Stomach (tissue), 9 donors: ENCODE measurements around the gene TMEM179. TPM values are rescaled to one million over a fixed set of nuclear protein-coding genes. Genes with fewer than 3 reads are reported as not detected.
"Not testable (repeated sequence)": the region's sequence is repeated elsewhere in the genome, so short reads cannot be mapped to it uniquely, and the experiment has no call there.

Experiments used
- DNase-seq, 2 donors: peaks; one replicate each; pipeline versions ENCODE4 v3.0.0 to v3.0.0-alpha.2; 2013 to 2019
- H3K27ac ChIP-seq, 5 donors: fragments of 200-600 bp in 4 of 5; sonication (generic) in 4 of 5; one replicate each; pipeline ENCODE4 v1.5.1; 2013 to 2019; ENCODE audit warnings: mild to moderate bottlenecking in 1 of 5, moderate library complexity in 1 of 5
- H3K27me3 ChIP-seq, 3 donors: fragments of 200-600 bp; sonication (generic); one replicate each; pipeline ENCODE4 v1.5.1; 2017 to 2019; ENCODE audit warnings: mixed run types in 1 of 3
- H3K36me3 ChIP-seq, 4 donors: fragments of 200-600 bp; sonication (generic); 1 replicate in 3 of 4; 2 replicates in 1 of 4; pipeline ENCODE4 v1.5.1; 2016 to 2019
- H3K4me1 ChIP-seq, 4 donors: fragments of 200-600 bp; sonication (generic); one replicate each; pipeline ENCODE4 v1.5.1; 2016 to 2019
- H3K4me3 ChIP-seq, 4 donors: fragments of 200-600 bp; sonication (generic) in 3 of 4; one replicate each; pipeline ENCODE4 v1.5.1; 2016 to 2019; ENCODE audit warnings: mild to moderate bottlenecking in 1 of 4
- H3K9me3 ChIP-seq, 4 donors: fragments of 200-600 bp; sonication (generic); one replicate each; pipeline ENCODE4 v1.5.1; 2016 to 2019
- EP300 ChIP-seq: sonication (generic); formaldehyde crosslinking; IDR thresholded peaks from one replicate; pipeline ENCODE4 v1.6.1; 2017; ENCODE audit warnings: antibody characterized with exemption
- POLR2A ChIP-seq, 4 donors: fragments of 450-650 bp; IDR thresholded peaks; one replicate each; pipeline ENCODE4 v1.6.1; 2016; ENCODE audit warnings: antibody characterized with exemption in 4 of 4, control low read depth in 2 of 4, mild to moderate bottlenecking in 1 of 4, moderate library complexity in 1 of 4
- POLR2AphosphoS5 ChIP-seq, 3 donors: sonication (generic); formaldehyde crosslinking; IDR thresholded peaks; one replicate each; pipeline ENCODE4 v1.6.1; 2016; ENCODE audit warnings: antibody characterized with exemption in 3 of 3
- WGBS, 5 donors: extraction: QIAGEN DNeasy Blood & Tissue Kit in 3 of 5; methylation state at CpG; one replicate each; pipeline versions ENCODE4 v1.1.5 to v1.1.7; 2013 to 2018; 5-methylcytosine and 5-hydroxymethylcytosine counted together
- intact Hi-C: fragments of 100-400 bp; cut with DNase I; formaldehyde crosslinking; loops from one replicate; pipeline ENCODE4 v1.15.1; 2023; ENCODE audit warnings: low total_unique reads
- polyA plus RNA-seq, 3 donors: library from polyadenylated mRNA; stranded (reverse); fragments of 200-250 nt; gene quantifications; one replicate each; pipeline ENCODE4 v1.2.3, GENCODE V29; 2013
- total RNA-seq, 5 donors: library from RNA; depleted of rRNA; stranded (reverse); fragments of >200 nt; gene quantifications; one replicate each; pipeline versions ENCODE4 v1.1.0 to v1.2.3, GENCODE V29; 2014 to 2016
- TF ChIP-seq, protein P1 (sequence below), 7 experiments: fragments of 450-650 bp in 4 of 7; fragments of 200-600 bp in 3 of 7; sonication (generic) in 3 of 7; IDR thresholded peaks; one replicate each; pipeline ENCODE4 v1.5.1; 2016 to 2019; ENCODE audit warnings: antibody characterized with exemption in 7 of 7, control low read depth in 2 of 7, mild to moderate bottlenecking in 1 of 7
- donor health status: healthy with polysubstance abuse.
- donor health status: Bipolar disorder and iron deficiency.
- donor health status: healthy.

TMEM179 gene
- total and polyA plus RNA-seq, 8 donors: 0.58 to 4.6 (median 0.92) TPM; not detected in 3

DNA sequence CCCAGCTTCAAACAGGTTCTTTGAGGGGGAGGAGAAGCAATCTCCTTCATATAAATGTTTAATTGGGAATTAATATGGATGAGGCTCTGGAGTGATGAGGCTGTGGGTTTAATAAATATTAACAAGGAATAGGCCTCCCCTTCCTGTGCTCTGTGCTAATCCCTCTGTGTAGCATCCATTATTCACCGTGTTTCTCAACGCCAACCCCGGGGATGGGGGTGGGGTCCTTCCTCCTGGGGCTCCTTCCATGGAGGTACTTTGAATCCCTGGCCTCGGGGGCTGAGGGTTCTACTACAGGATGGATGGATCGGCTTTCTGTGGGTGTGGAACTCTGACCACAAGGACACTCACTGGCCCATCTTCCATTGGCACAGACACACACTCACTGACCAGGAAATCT lies 34.9 kb upstream of the TMEM179 start:
- no peaks in the 10 kb centered on the region for H3K36me3 ChIP-seq
- H3K27me3 ChIP-seq: peaks cover 0 to 74% (median 35%) of the 10 kb centered on the region in 3 donors
- H3K4me1 ChIP-seq: peaks cover 0 to 7% (median 6%) of the 10 kb centered on the region in 4 donors
- no peak overlapping the region for H3K27ac ChIP-seq
- H3K9me3 ChIP-seq: no peaks in the 10 kb centered on the region
- H3K4me3 ChIP-seq: no peak overlapping the region
- intact Hi-C loops: no loop called here
- WGBS, 5 donors: 46 to 56% (median 49%) methylated on average over 4 to 5 of the region's 5 CpGs
- no peak for TF ChIP-seq POLR2AphosphoS5 (IDR thresholded peaks at IDR 0.05)
- TF ChIP-seq, protein P1, sequence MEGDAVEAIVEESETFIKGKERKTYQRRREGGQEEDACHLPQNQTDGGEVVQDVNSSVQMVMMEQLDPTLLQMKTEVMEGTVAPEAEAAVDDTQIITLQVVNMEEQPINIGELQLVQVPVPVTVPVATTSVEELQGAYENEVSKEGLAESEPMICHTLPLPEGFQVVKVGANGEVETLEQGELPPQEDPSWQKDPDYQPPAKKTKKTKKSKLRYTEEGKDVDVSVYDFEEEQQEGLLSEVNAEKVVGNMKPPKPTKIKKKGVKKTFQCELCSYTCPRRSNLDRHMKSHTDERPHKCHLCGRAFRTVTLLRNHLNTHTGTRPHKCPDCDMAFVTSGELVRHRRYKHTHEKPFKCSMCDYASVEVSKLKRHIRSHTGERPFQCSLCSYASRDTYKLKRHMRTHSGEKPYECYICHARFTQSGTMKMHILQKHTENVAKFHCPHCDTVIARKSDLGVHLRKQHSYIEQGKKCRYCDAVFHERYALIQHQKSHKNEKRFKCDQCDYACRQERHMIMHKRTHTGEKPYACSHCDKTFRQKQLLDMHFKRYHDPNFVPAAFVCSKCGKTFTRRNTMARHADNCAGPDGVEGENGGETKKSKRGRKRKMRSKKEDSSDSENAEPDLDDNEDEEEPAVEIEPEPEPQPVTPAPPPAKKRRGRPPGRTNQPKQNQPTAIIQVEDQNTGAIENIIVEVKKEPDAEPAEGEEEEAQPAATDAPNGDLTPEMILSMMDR (IDR thresholded peaks at IDR 0.05): no peak
- no peak for TF ChIP-seq EP300
- TF ChIP-seq POLR2A (IDR thresholded peaks at IDR 0.05): no peak
- DNase-seq: no peak

DNA sequence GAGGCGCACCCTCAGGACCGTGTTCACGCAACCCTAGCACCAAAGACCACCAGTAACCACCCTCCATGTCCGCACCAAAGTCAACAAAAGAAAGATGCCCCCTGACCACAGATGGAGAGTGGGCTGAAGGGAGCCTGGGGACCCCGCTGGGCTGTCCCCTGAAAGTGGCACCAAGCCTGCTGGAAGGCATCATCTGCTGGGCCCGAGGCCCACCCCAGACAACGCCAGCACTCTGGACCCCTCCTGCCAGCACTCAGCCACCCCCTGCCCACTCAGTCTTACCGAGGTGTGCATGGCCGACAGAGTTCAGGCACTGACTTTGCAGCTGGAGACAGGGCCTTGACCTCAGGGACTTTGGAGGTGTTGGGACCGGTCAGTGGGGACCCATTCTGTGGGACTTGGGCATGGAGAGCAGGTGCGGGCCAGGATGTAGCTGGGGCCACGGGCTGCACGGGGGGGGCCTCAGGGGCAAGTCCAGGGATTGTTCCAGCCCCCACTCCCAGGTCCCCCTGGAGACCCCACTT lies 34.4 kb upstream of the TMEM179 start:
- Histone ChIP-seq H3K9me3 (no peaks in the 10 kb centered on the region), H3K4me1 (peaks cover 0 to 7% (median 6%) of the 10 kb centered on the region in 4 donors), H3K4me3 (no peak overlapping the region), H3K27me3 (peaks cover 0 to 79% (median 35%) of the 10 kb centered on the region in 3 donors), H3K27ac (no peak overlapping the region), H3K36me3 (no peaks in the 10 kb centered on the region)
- no peak for DNase-seq
- TF ChIP-seq POLR2AphosphoS5 (IDR thresholded peaks at IDR 0.05): no peak
- TF ChIP-seq EP300: no peak
- no peak for TF ChIP-seq POLR2A (IDR thresholded peaks at IDR 0.05)
- TF ChIP-seq, protein P1 (IDR thresholded peaks at IDR 0.05): no peak
- intact Hi-C loops: no loop called here
- WGBS, 5 donors: 56 to 76% (median 69%) methylated on average over 10 to 13 of the region's 13 CpGs

DNA sequence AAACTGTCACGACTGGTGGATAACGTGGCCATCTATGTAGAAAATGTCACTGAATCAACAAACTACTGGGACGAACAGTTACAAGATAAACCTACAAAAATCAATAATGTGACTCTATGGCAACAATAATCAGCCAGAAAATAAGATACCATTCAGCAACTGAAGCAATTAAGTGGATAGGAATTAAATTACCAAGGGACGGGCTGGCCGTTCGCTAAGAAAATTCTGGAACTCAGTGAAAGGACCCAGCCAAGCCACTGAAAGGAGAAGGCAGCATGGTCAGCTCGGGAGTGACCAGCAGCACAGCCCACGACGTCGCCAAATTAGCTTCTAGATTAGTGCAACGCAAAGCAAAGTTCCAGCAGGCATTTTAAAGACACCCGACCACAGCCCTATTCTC lies 33.6 kb upstream of the TMEM179 start:
- intact Hi-C loops: no loop called here
- Histone ChIP-seq H3K4me1 (peaks cover 0 to 7% (median 6%) of the 10 kb centered on the region in 4 donors), H3K4me3 (no peak overlapping the region), H3K27me3 (peaks cover 0 to 80% (median 35%) of the 10 kb centered on the region in 3 donors), H3K36me3 (no peaks in the 10 kb centered on the region), H3K9me3 (no peaks in the 10 kb centered on the region), H3K27ac (no peak overlapping the region)
- DNase-seq: no peak
- WGBS, 5 donors: 12 to 31% (median 24%) methylated on average over 12 of the region's 12 CpGs
- TF ChIP-seq EP300: no peak
- TF ChIP-seq POLR2AphosphoS5 (IDR thresholded peaks at IDR 0.05): no peak
- TF ChIP-seq, protein P1 (IDR thresholded peaks at IDR 0.05): no peak
- TF ChIP-seq POLR2A (IDR thresholded peaks at IDR 0.05): no peak

DNA sequence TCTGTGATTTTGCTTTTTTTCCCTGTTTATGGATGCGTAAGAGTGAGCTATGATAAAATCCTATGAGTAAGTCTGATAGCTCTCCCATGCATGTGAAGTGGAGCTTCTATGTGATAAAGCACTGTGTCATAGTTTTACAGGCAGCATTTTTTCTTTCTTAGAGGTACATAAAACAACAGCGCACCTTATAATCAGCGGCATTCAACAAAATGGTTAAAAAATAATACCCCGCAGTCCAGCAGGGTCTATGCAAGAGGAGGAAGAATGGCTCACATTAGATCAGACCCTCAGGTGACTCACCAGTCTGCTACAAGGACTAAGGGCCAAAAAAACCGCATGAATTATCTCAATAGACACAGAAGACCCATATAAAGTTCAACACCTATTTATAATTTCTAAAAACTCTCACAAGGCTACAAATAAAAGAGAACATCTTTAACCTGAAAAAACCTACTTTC lies 33.0 kb upstream of the TMEM179 start:
- no peak overlapping the region for H3K4me3 ChIP-seq
- 62 to 75% (median 71%) methylated on average over 5 of the region's 5 CpGs for WGBS, 5 donors
- no peak for TF ChIP-seq POLR2AphosphoS5 (IDR thresholded peaks at IDR 0.05)
- peaks cover 0 to 81% (median 35%) of the 10 kb centered on the region in 3 donors for H3K27me3 ChIP-seq
- peaks cover 0 to 7% (median 6%) of the 10 kb centered on the region in 4 donors for H3K4me1 ChIP-seq
- no peak overlapping the region for H3K27ac ChIP-seq
- intact Hi-C loops: no loop called here
- DNase-seq: no peak
- no peaks in the 10 kb centered on the region for H3K9me3 ChIP-seq
- no peaks in the 10 kb centered on the region for H3K36me3 ChIP-seq

DNA sequence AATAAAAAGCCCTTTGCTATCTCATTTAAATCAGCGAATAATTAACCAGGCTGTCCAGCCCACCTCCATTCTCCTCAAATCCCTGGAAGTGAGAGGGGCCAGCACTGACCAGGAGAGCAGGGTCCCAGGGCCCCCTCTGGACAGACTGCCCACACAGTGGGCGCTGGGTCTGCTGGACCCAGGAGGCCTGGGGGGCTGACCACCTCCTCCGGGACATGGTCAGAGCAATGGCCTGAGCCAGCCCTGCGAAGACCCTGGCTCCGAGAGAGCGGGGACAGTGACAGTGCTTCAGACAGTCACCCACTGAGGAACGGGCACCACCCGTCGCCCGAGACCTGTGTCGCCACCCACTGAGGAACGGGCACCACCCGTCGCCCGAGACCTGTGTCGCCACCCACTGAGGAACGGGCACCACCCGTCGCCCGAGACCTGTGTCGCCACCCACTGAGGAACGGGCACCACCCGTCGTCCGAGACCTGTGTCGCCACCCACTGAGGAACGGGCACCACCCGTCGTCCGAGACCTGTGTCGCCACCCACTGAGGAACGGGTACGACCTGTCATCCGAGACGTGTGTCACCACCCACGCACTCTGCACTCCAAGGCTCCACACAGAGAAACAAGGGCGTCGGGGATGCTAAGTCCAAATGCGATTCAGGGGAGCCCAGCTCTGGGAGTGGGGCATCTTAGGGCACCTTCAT lies 32.4 kb upstream of the TMEM179 start:
- intact Hi-C loops, DNase-seq, H3K36me3 ChIP-seq, H3K4me3 ChIP-seq, H3K27ac ChIP-seq, H3K4me1 ChIP-seq, H3K9me3 ChIP-seq: not testable (repeated sequence)
- H3K27me3 ChIP-seq: peaks cover 0 to 77% (median 35%) of the 10 kb centered on the region in 3 donors
- 85 to 93% (median 87%) methylated on average over 12 to 37 of the region's 39 CpGs for WGBS, 5 donors
